Fibroblast of pulmonary artery (primary cell): ENCODE results near the gene PRAC2.
A peak's percentile ranks its signal among the peaks of the same experiment; 100 is the strongest.

Experiments used
- DNase-seq: peaks from one replicate; pipeline ENCODE4 v3.0.0-alpha.2; 2010; ENCODE audit warnings: low read depth
- H3K4me3 ChIP-seq: replicated peaks from 2 replicates; pipeline ENCODE4 v1.5.1; 2011; ENCODE audit warnings: low read depth, mild to moderate bottlenecking, control low read depth, low read length, moderate library complexity
- TF ChIP-seq, protein P1 (sequence below): IDR thresholded peaks from 2 replicates; pipeline ENCODE4 v1.5.1; 2011; ENCODE audit warnings: mild to moderate bottlenecking, control low read depth, low read length, inconsistent platforms; ENCODE audit errors: missing control alignments

The PRAC2 gene

DNA sequence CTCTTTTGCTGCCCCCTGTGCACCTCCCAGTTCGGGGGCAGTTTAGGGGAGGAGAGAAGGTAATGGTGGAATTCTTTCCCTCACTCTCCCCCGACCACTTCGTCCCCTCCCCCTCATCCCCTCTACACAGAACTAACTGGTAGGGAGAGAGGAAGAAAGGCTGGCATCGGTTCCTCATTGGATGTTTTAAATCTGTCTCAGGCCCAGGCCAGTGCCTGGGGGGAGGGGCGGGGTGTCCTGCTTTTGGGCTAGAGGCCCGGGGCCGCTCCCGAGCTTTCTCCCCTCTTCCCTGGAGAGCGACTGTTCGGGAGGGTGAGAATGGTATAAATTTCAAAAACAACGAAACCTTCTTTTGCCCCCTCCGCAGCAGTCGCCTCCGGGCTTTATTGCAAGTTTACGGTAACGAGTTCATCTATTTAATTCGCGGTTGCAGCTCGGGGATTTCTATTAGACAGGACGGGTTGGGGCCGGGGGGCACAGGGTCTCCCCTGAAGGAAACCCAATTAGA is at the start of gene PRAC2:
TSS of gene PRAC2 (plus strand) at position 271 of the 508 bp plus-strand sequence. CDS start 1,226 bp downstream, outside the sequence.
- no peak for DNase-seq
- TF ChIP-seq, protein P1, sequence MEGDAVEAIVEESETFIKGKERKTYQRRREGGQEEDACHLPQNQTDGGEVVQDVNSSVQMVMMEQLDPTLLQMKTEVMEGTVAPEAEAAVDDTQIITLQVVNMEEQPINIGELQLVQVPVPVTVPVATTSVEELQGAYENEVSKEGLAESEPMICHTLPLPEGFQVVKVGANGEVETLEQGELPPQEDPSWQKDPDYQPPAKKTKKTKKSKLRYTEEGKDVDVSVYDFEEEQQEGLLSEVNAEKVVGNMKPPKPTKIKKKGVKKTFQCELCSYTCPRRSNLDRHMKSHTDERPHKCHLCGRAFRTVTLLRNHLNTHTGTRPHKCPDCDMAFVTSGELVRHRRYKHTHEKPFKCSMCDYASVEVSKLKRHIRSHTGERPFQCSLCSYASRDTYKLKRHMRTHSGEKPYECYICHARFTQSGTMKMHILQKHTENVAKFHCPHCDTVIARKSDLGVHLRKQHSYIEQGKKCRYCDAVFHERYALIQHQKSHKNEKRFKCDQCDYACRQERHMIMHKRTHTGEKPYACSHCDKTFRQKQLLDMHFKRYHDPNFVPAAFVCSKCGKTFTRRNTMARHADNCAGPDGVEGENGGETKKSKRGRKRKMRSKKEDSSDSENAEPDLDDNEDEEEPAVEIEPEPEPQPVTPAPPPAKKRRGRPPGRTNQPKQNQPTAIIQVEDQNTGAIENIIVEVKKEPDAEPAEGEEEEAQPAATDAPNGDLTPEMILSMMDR, result no peak
- H3K4me3 ChIP-seq, result no peak within 1 kb of the TSS

DNA sequence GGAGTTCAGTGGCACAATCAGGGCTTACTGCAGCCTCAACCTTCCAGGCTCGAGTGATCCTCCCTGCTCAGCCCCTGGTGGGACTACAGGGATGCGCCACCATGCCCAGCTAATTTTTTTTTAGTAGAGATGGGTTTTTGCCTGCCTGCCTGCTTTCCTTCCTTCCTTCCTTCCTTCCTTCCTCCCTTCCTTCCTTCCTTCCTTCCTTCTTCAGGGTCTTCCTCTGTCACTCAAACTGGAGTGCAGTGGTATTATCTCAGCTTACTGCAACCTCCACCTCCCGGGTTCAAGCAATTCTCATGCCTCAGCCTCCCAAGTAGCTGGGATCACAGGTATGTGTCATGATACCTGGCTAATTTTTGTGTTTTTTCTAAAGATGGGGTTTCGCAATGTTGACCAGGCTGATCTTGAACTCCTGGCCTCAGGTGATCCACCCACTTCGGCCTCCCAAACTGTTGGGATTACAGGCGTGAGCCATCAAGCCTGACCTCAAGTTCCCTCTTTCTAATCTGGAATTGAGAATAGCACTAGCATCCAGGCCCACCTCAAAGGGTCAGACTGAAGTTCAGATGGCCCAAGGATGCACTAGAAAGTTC is 45.9 kb upstream of the PRAC2 start:
- DNase-seq, result no peak

DNA sequence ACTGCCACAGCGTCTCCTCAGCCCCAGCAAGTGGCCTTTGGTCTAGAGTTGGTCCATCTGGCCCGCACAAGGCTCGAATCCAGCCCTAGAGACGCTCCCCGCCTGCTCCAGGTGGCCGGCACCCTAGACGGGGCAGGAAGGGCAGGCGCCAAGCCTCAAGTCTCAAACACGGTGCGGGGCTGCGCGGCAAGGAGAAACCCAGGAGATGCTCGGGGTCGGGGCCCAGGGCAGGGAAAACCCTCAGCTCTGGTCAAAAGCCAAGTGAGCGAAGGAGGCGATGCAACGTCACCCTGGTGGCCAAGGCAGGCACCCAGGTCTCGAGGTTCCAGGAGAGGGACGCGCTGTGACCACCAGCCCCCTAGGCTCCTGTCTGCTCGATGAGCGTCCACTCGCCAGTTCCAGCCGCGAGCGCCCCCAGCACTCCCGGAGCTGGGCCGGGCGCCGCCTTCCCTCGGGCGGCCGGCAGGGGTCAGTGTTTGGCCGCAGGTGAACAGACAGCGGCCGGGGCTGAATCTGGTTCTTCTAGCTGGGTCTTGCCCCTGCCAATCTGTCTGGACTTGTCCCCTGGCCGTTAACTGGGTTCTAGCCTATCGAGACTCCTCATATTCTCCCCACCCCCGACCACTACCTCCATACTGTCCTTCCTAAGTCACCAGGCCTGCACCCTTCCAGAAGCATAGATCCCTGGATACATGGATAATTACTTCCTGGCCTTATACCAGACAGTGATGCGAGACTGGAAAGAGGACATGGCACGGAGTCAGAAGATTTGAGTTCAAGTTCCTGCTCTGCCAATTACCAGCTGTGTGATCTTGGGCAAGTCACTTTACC is 44.6 kb upstream of the PRAC2 start:
- TF ChIP-seq, protein P1, result peak; percentile 75
- no peak overlapping the region for H3K4me3 ChIP-seq

More for the DNA sequence above, 45.9 kb upstream of the PRAC2 start:
- no peak overlapping the region for H3K4me3 ChIP-seq
- TF ChIP-seq, protein P1, result no peak

DNA sequence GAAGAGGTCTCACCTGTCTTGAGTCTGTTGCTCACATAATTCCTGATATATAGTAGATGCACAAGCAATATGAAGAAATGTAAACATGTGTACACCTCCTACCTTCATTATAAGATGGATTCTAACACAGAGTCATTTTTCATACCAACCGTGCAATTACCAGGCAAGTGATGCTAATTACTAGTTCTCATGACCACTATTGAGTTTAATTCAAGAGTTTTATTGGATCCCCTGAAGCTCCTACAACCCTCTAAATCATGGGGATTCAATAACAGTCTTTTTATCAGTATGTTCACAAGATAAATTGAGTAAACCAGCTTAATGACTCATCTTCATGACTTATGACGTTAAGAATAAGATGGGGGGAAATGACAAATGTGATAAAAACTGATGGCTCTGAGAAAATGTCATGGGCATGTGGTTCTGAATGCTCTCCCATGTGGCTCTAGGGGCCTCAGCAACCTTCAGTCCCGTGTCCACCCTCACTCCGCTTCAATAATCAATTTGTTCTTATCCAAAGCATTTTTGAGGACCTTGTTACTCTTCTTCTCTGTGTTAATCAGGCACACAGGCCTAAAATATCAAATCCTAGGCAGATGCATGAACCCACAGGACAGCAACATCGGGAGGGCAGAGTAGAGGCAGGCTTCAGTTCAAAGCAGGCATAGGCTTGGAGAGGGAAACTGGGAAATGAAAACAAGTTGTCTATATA is 43.4 kb upstream of the PRAC2 start:
- TF ChIP-seq, protein P1, result no peak
- no peak overlapping the region for H3K4me3 ChIP-seq
- peak; percentile 10 for DNase-seq

More for the DNA sequence above, 44.6 kb upstream of the PRAC2 start:
- peak; percentile 42 for DNase-seq

DNA sequence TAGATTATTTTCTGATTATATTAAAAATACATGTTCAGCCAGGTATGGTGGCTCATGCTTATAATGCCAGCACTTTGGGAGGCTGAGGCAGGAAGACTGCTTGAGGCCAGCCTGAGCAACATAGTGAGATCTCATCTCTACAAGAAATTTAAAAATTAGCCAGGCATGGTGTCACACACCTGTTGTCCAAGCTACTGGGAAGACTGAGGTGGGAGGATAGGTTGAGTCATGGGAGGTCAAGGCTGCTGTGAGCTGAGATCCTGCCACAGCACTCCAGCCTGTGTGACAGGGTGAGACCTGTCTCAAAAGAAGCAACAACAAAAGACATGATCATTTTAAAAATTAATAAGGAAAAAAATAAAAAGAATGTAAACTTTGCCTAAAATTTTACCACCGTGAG is 41.4 kb upstream of the PRAC2 start:
- H3K4me3 ChIP-seq, result no peak overlapping the region
- TF ChIP-seq, protein P1, result no peak
- no peak for DNase-seq

DNA sequence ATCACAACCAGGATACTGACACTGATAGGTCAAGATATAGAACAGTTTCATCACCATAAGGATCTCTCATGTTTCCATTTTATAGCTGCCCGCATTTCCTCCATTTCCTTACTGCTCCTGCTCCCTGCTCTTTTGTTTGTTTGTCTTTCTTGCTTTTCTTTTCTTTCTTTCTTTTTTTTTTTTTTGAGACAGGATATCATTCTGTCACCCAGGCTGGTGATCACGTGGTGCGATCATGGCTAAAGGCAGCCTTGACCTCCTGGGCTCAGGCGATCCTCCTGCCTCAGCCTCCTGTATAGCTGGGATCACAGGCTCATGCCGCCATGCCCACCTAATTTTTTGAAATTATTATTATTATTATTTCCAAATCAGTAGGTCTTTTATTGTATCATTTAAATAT is 32.3 kb upstream of the PRAC2 start:
- H3K4me3 ChIP-seq, result no peak overlapping the region
- no peak for DNase-seq
- TF ChIP-seq, protein P1, result no peak
